GM12878 (cell line): Measurements from ENCODE around the gene FKRP. TPM values are rescaled to one million over a fixed set of nuclear protein-coding genes. Genes with fewer than 3 reads are reported as not detected.

Experiments
- ATAC-seq: fragments of 200-7000 bp; cut with Tn5 transposase; 3 replicates; pipeline ENCODE4 v1.9.1; 2020; ENCODE audit warnings: mild to moderate bottlenecking, moderate library complexity
- BruUV-seq: library from RNA; stranded (reverse); fragments of 400-500 nt; replicated peaks from 2 replicates; lab custom pipeline; 2021; lab: Mats Ljungman, UMichigan
- CTCF ChIA-PET: fragments of 300-600 bp; sonication (Branson Sonifier 250); formaldehyde crosslinking; extraction: SDS; loops from one replicate; lab custom pipeline; 2021; ENCODE audit warnings: inconsistent platforms; lab: Yijun Ruan, JAX
- POLR2A ChIA-PET: fragments of 350-600 bp; formaldehyde crosslinking; extraction: SDS; loops from one replicate; lab custom pipeline; 2021; ENCODE audit warnings: inconsistent platforms; lab: Charles Lee
- RAD21 ChIA-PET: fragments of 300-600 bp; sonication (Branson Sonifier 250); formaldehyde crosslinking; loops from one replicate; lab custom pipeline; 2023; ENCODE audit warnings: antibody characterized with exemption; ENCODE audit not compliant: unreplicated experiment; lab: Charles Lee
- SMC1A ChIA-PET: fragments of 300-600 bp; sonication (Branson Sonifier 250); formaldehyde crosslinking; loops from one replicate; lab custom pipeline; 2023; ENCODE audit not compliant: unreplicated experiment, uncharacterized antibody; lab: Charles Lee
- DNase-seq: peaks from one replicate; pipeline ENCODE4 v3.0.0-alpha.2; 2011; ENCODE audit warnings: low read depth, low spot score
- FAIRE-seq: peaks from 3 replicates; lab custom pipeline; 2011; peaks lifted over from hg19 to GRCh38; lab: Jason Lieb, UNC
- H2AFZ ChIP-seq: 2 replicates; pipeline ENCODE4 v1.6.0; 2011; ENCODE audit warnings: low read depth, low read length, control low read depth; ENCODE audit not compliant: control insufficient read depth
- H3K27ac ChIP-seq: 2 replicates; pipeline ENCODE4 v1.5.1; 2011; ENCODE audit warnings: control low read depth; ENCODE audit not compliant: control insufficient read depth, insufficient read depth
- H3K27me3 ChIP-seq, 2 experiments: replicated peaks in 1 of 2; 2 replicates each; pipeline versions ENCODE4 v1.6.0 to v1.6.1; 2011; ENCODE audit warnings: low read length in 1 of 2; ENCODE audit not compliant: control insufficient read depth in 2 of 2, insufficient read depth in 2 of 2
- H3K36me3 ChIP-seq, 2 experiments: 2 replicates each; pipeline ENCODE4 v1.5.1; 2011; ENCODE audit warnings: low read length in 1 of 2; ENCODE audit not compliant: control insufficient read depth in 2 of 2, insufficient read depth in 2 of 2
- H3K4me1 ChIP-seq: 2 replicates; pipeline ENCODE4 v1.6.1; 2011; ENCODE audit warnings: mild to moderate bottlenecking, low read length, moderate library complexity, mixed read lengths; ENCODE audit not compliant: control insufficient read depth, insufficient read depth
- H3K4me2 ChIP-seq: 2 replicates; pipeline ENCODE4 v1.6.0; 2011; ENCODE audit warnings: control low read depth; ENCODE audit not compliant: control insufficient read depth, insufficient read depth
- H3K4me3 ChIP-seq: fragments of 200-600 bp; sonication (generic); 2 replicates; pipeline ENCODE4 v1.5.1; 2016
- H3K79me2 ChIP-seq: 2 replicates; pipeline ENCODE4 v1.6.0; 2011; ENCODE audit warnings: low read length; ENCODE audit not compliant: control insufficient read depth, insufficient read depth
- H3K9ac ChIP-seq: 2 replicates; pipeline ENCODE4 v1.8.0; 2011; ENCODE audit warnings: low read length, control low read depth, mixed read lengths; ENCODE audit not compliant: control insufficient read depth, insufficient read depth
- H3K9me3 ChIP-seq: replicated peaks from 3 replicates; pipeline ENCODE4 v1.5.1; 2011; ENCODE audit warnings: mild to moderate bottlenecking, low read length; ENCODE audit not compliant: control insufficient read depth, insufficient read depth
- H4K20me1 ChIP-seq: 2 replicates; pipeline ENCODE4 v1.6.0; 2011; ENCODE audit not compliant: control insufficient read depth, insufficient read depth
- BCL11A ChIP-seq: IDR thresholded peaks from 2 replicates; pipeline ENCODE4 v1.6.1; 2011; ENCODE audit warnings: low read depth, low read length
- CBFB ChIP-seq: IDR thresholded peaks from 2 replicates; pipeline ENCODE4 v1.6.1; 2016; ENCODE audit warnings: antibody characterized with exemption, low read depth
- CBX5 ChIP-seq: sonication (generic); IDR thresholded peaks from 2 replicates; pipeline ENCODE4 v1.6.1; 2016; ENCODE audit warnings: low read depth, moderate library complexity, mild to moderate bottlenecking, inconsistent platforms
- CEBPZ ChIP-seq: fragments of 150-350 bp; IDR thresholded peaks from 2 replicates; pipeline ENCODE4 v1.6.1; 2016; ENCODE audit warnings: low read depth, low read length
- CHD4 ChIP-seq: fragments of 200-600 bp; sonication (generic); IDR thresholded peaks from 2 replicates; pipeline ENCODE4 v1.6.1; 2016; ENCODE audit warnings: mild to moderate bottlenecking
- CREM ChIP-seq: IDR thresholded peaks from 2 replicates; pipeline ENCODE4 v1.6.1; 2014; ENCODE audit warnings: antibody characterized with exemption, low read depth
- IKZF1 ChIP-seq: fragments of 450-650 bp; conservative IDR thresholded peaks from 2 replicates; pipeline ENCODE4 v1.6.1; 2017; ENCODE audit warnings: antibody characterized with exemption, mild to moderate bottlenecking
- IRF3 ChIP-seq: fragments of 450-650 bp; IDR thresholded peaks from 2 replicates; pipeline ENCODE4 v1.6.1; 2014; ENCODE audit warnings: mild to moderate bottlenecking
- NR2F1 ChIP-seq: fragments of 450-650 bp; conservative IDR thresholded peaks from 2 replicates; pipeline ENCODE4 v1.6.1; 2017; ENCODE audit warnings: mild to moderate bottlenecking
- POLR2AphosphoS5 ChIP-seq: IDR thresholded peaks from 2 replicates; pipeline ENCODE4 v1.6.1; 2011; ENCODE audit warnings: mild to moderate bottlenecking, low read length, inconsistent platforms
- RAD21 ChIP-seq: IDR thresholded peaks from 2 replicates; pipeline ENCODE4 v1.6.1; 2011; ENCODE audit warnings: mild to moderate bottlenecking, low read depth, low read length, moderate library complexity; ENCODE audit not compliant: insufficient read depth
- RFX5 ChIP-seq: IDR thresholded peaks from 2 replicates; pipeline ENCODE4 v1.6.1; 2011; ENCODE audit warnings: low read depth, low read length, improper control_type of control experiment
- WRNIP1 ChIP-seq: IDR thresholded peaks from 2 replicates; pipeline ENCODE4 v1.6.1; 2011; ENCODE audit warnings: low read depth, low read length, improper control_type of control experiment, borderline replicate concordance
- ZBED1 ChIP-seq: IDR thresholded peaks from 2 replicates; pipeline ENCODE4 v1.6.1; 2016; ENCODE audit warnings: borderline replicate concordance
- WGBS: methylation state at CpG from one replicate; pipeline ENCODE4 v1.1.6; 2016; ENCODE audit warnings: low lambda C conversion rate; ENCODE audit not compliant: insufficient replicate concordance, insufficient coverage; ENCODE audit errors: missing lambda C conversion rate; 5-methylcytosine and 5-hydroxymethylcytosine counted together
- in situ Hi-C: fragments of 300-500 bp; cut with MboI; formaldehyde crosslinking; loops from 9 replicates; pipeline ENCODE4 v1.14.3; 2018; ENCODE audit warnings: mixed read lengths
- intact Hi-C: fragments of 100-400 bp; cut with micrococcal nuclease; formaldehyde crosslinking; loops from one replicate; pipeline ENCODE4 v1.14.2; 2022; ENCODE audit not compliant: unreplicated experiment
- polyA plus RNA-seq, 11 experiments: library from polyadenylated mRNA; depleted of rRNA in 4 of 11; unstranded in 6 of 11; stranded (reverse) in 5 of 11; fragments of >200 nt; fragmentation: Nextera tagmentation in 4 of 11; fragmentation: Illumina TruSeq in 1 of 11; extraction: Ambion mirVana in 4 of 11; extraction: Trizol in 1 of 11; gene quantifications; 1 replicate in 1 of 11; 2 replicates in 10 of 11; pipeline versions ENCODE4 v1.2.1 to v1.2.3, GENCODE V29; 2011 to 2016; ENCODE audit warnings: inconsistent platforms in 2 of 11, missing spikeins in 2 of 11, low read depth in 1 of 11
- total RNA-seq, 4 experiments: library from RNA; depleted of rRNA in 3 of 4; stranded (reverse); fragments of >200 nt in 3 of 4; fragmentation: Illumina TruSeq in 1 of 4; extraction: Trizol in 1 of 4; gene quantifications; 2 replicates each; pipeline versions ENCODE4 v1.2.1 to v1.2.3, GENCODE V29; 2013 to 2021
- TF ChIP-seq, protein P1 (sequence below): fragments of 450-650 bp; IDR thresholded peaks from 2 replicates; pipeline ENCODE4 v1.6.1; 2017; ENCODE audit warnings: mild to moderate bottlenecking, moderate library complexity

FKRP gene
- total and polyA plus RNA-seq, 10 of the 15 experiments (the other 5 are each of a cell fraction or from before 2014, with no cell fraction given) = 1.3 to 14.1 (median 7.8) TPM

- ChIA-PET SMC1A (interaction anchor here (1.2 kb wide), 1 partner anchor 34 kb away, joined by 7 read pairs; no protein-coding TSS in a partner anchor), CTCF (interaction anchor here (0.5 to 3.1 kb wide), 7 partner anchors 12 to 110 kb away, joined by 3 to 13 read pairs (median 9); no protein-coding TSS in a partner anchor), POLR2A (interaction anchor here (0.6 to 3.1 kb wide), 7 partner anchors 16 to 186 kb away, joined by 3 to 13 read pairs (median 4); partner anchors contain the start of gene FKRP), RAD21 (interaction anchor here (1.6 to 1.9 kb wide), 2 partner anchors 34 to 53 kb away, joined by 6 read pairs; no protein-coding TSS in a partner anchor)
- DNase-seq (no peak), FAIRE-seq (no peak), ATAC-seq (peak; percentile 13)
- whole genome bisulfite sequencing = under 1% methylated on average over 78 of the region's 80 CpGs
- BruUV-seq = TSS peak; percentile 77
- no peaks in the 10 kb centered on the region; the same call in 1 of the 2 replicates for H4K20me1 ChIP-seq
- intact Hi-C loops (loop anchor here (5.0 kb wide), 1 partner anchor 35 kb away; no protein-coding TSS in a partner anchor), in situ Hi-C loops (no loop called here)
- peaks cover 57% of the 10 kb centered on the region for H3K79me2 ChIP-seq
- H3K4me1 ChIP-seq = 0 out of 2 replicates have a peak, but pooled peaks cover 7% of the 10 kb centered on the region
- H2AFZ ChIP-seq = 0 out of 2 replicates have a peak overlapping the region, but pooled peaks have one; percentile 30
- peak overlapping the region; percentile 100 for H3K4me3 ChIP-seq
- H3K27me3 ChIP-seq = no peaks in the 10 kb centered on the region
- peak overlapping the region; percentile 94 for H3K27ac ChIP-seq
- H3K36me3 ChIP-seq = peaks cover 1 to 7% of the 10 kb centered on the region in 2 experiments; a peak in 2 of 4 replicates
- H3K9me3 ChIP-seq = no peaks in the 10 kb centered on the region; the same call in 2 of the 3 replicates
- peak overlapping the region; percentile 65 for H3K9ac ChIP-seq
- peak overlapping the region; percentile 81 for H3K4me2 ChIP-seq
- TF ChIP-seq RFX5 (no peak), BCL11A (no peak), CHD4 (no peak), WRNIP1 (no peak), CREM (no peak), ZBED1 (no peak), CBFB (no peak), CEBPZ (no peak), IRF3 (no peak), CBX5 (no peak), RAD21 (no peak), NR2F1 (0 out of 2 replicates have a peak, but pooled peaks have one; percentile 10), POLR2AphosphoS5 (no peak), IKZF1 (no peak)
- TF ChIP-seq, protein P1, sequence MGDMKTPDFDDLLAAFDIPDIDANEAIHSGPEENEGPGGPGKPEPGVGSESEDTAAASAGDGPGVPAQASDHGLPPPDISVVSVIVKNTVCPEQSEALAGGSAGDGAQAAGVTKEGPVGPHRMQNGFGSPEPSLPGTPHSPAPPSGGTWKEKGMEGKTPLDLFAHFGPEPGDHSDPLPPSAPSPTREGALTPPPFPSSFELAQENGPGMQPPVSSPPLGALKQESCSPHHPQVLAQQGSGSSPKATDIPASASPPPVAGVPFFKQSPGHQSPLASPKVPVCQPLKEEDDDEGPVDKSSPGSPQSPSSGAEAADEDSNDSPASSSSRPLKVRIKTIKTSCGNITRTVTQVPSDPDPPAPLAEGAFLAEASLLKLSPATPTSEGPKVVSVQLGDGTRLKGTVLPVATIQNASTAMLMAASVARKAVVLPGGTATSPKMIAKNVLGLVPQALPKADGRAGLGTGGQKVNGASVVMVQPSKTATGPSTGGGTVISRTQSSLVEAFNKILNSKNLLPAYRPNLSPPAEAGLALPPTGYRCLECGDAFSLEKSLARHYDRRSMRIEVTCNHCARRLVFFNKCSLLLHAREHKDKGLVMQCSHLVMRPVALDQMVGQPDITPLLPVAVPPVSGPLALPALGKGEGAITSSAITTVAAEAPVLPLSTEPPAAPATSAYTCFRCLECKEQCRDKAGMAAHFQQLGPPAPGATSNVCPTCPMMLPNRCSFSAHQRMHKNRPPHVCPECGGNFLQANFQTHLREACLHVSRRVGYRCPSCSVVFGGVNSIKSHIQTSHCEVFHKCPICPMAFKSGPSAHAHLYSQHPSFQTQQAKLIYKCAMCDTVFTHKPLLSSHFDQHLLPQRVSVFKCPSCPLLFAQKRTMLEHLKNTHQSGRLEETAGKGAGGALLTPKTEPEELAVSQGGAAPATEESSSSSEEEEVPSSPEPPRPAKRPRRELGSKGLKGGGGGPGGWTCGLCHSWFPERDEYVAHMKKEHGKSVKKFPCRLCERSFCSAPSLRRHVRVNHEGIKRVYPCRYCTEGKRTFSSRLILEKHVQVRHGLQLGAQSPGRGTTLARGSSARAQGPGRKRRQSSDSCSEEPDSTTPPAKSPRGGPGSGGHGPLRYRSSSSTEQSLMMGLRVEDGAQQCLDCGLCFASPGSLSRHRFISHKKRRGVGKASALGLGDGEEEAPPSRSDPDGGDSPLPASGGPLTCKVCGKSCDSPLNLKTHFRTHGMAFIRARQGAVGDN = no peak
Observed at GRCh38 chr19:46787331-46788261, 41.7 kb downstream of the FKRP start.
